GM12878 (cell line): ENCODE measurements around the gene PIEZO2. TPM values are rescaled to one million over a fixed set of nuclear protein-coding genes. Genes with fewer than 3 reads are reported as not detected.

ENCODE experiments used
- ATF7 ChIP-seq: fragments of 450-650 bp; IDR thresholded peaks from 2 replicates; pipeline ENCODE4 v1.6.1; 2016; ENCODE audit warnings: low read depth, mild to moderate bottlenecking
- BHLHE40 ChIP-seq, 2 experiments: fragments of 450-650 bp in 1 of 2; IDR thresholded peaks; 2 replicates each; pipeline ENCODE4 v1.6.1; 2011 to 2017; ENCODE audit warnings: low read depth in 2 of 2, borderline replicate concordance in 1 of 2, improper control_type of control experiment in 1 of 2, low read length in 1 of 2, mild to moderate bottlenecking in 1 of 2
- BMI1 ChIP-seq: fragments of 450-650 bp; IDR thresholded peaks from 2 replicates; pipeline ENCODE4 v1.6.1; 2016; ENCODE audit warnings: mild to moderate bottlenecking, moderate library complexity, borderline replicate concordance
- JUNB ChIP-seq: IDR thresholded peaks from 2 replicates; pipeline ENCODE4 v1.6.1; 2016; ENCODE audit warnings: antibody characterized with exemption, mild to moderate bottlenecking
- KAT2A ChIP-seq: conservative IDR thresholded peaks from 2 replicates; pipeline ENCODE4 v1.6.1; 2011; ENCODE audit warnings: low read depth, low read length; ENCODE audit not compliant: control insufficient read depth
- MLLT1 ChIP-seq: fragments of 450-650 bp; IDR thresholded peaks from 2 replicates; pipeline ENCODE4 v1.6.1; 2016; ENCODE audit warnings: mild to moderate bottlenecking
- PKNOX1 ChIP-seq: fragments of 450-650 bp; IDR thresholded peaks from 2 replicates; pipeline ENCODE4 v1.6.1; 2016; ENCODE audit warnings: mild to moderate bottlenecking
- POU2F2 ChIP-seq: IDR thresholded peaks from 3 replicates; pipeline ENCODE4 v1.6.1; 2011; ENCODE audit warnings: low read depth, mild to moderate bottlenecking, low read length, borderline replicate concordance
- RELB ChIP-seq: fragments of 450-650 bp; IDR thresholded peaks from 2 replicates; pipeline ENCODE4 v1.6.1; 2017; ENCODE audit warnings: low read depth, mild to moderate bottlenecking, moderate library complexity
- SIN3A ChIP-seq: IDR thresholded peaks from 2 replicates; pipeline ENCODE4 v1.6.1; 2012; ENCODE audit warnings: low read depth, low read length, improper control_type of control experiment
- SIX5 ChIP-seq: IDR thresholded peaks from 2 replicates; pipeline ENCODE4 v1.6.1; 2011; ENCODE audit warnings: mild to moderate bottlenecking, low read depth, low read length, moderate library complexity; ENCODE audit not compliant: severe bottlenecking
- SREBF1 ChIP-seq: IDR thresholded peaks from 2 replicates; pipeline ENCODE4 v1.6.1; 2012; ENCODE audit warnings: mild to moderate bottlenecking, low read length
- ZNF207 ChIP-seq: fragments of 450-650 bp; IDR thresholded peaks from 2 replicates; pipeline ENCODE4 v1.6.1; 2014; ENCODE audit warnings: antibody characterized with exemption, mild to moderate bottlenecking, borderline replicate concordance
- ZNF217 ChIP-seq: fragments of 450-650 bp; IDR thresholded peaks from 2 replicates; pipeline ENCODE4 v1.6.1; 2017; ENCODE audit warnings: antibody characterized with exemption, mild to moderate bottlenecking
- ZNF592 ChIP-seq: fragments of 450-650 bp; IDR thresholded peaks from 2 replicates; pipeline ENCODE4 v1.6.1; 2017; ENCODE audit warnings: mild to moderate bottlenecking, moderate library complexity
- polyA plus RNA-seq, 11 experiments: library from polyadenylated mRNA; depleted of rRNA in 4 of 11; unstranded in 6 of 11; stranded (reverse) in 5 of 11; fragments of >200 nt; fragmentation: Nextera tagmentation in 4 of 11; fragmentation: Illumina TruSeq in 1 of 11; extraction: Ambion mirVana in 4 of 11; extraction: Trizol in 1 of 11; gene quantifications; 1 replicate in 1 of 11; 2 replicates in 10 of 11; pipeline versions ENCODE4 v1.2.1 to v1.2.3, GENCODE V29; 2011 to 2016; ENCODE audit warnings: inconsistent platforms in 2 of 11, missing spikeins in 2 of 11, low read depth in 1 of 11
- total RNA-seq, 4 experiments: library from RNA; depleted of rRNA in 3 of 4; stranded (reverse); fragments of >200 nt in 3 of 4; fragmentation: Illumina TruSeq in 1 of 4; extraction: Trizol in 1 of 4; gene quantifications; 2 replicates each; pipeline versions ENCODE4 v1.2.1 to v1.2.3, GENCODE V29; 2013 to 2021

The PIEZO2 gene
- total and polyA plus RNA-seq, 10 of the 15 experiments (the other 5 are each of a cell fraction or from before 2014, with no cell fraction given) = 6.7 to 42.3 (median 27.4) TPM

GRCh38 chr18:10787293-10787901, 362.0 kb downstream of the PIEZO2 start (continued):
- peak; percentile 76 for TF ChIP-seq ATF7
- no peak for TF ChIP-seq SIX5
- TF ChIP-seq SIN3A = no peak
- no peak for TF ChIP-seq ZNF207
- no peak for TF ChIP-seq SREBF1
- no peak for TF ChIP-seq BMI1
- peak; percentile 69 for TF ChIP-seq PKNOX1
- peak; percentile 61; the same call in 1 of the 2 replicates for TF ChIP-seq ZNF592
- TF ChIP-seq ZNF217 = no peak
- no peak for TF ChIP-seq KAT2A
- TF ChIP-seq BHLHE40 (IDR thresholded peaks at IDR 0.05; ENCODE audit: borderline replicate concordance in 1 of 2, low read depth in 2 of 2, low read length in 1 of 2) = peak; percentile 24 to 68; a peak in 3 of 4 replicates
- TF ChIP-seq MLLT1 = peak; percentile 79
- TF ChIP-seq JUNB = peak; percentile 45
- TF ChIP-seq RELB = peak; percentile 56
- TF ChIP-seq POU2F2 = 0 out of 3 replicates have a peak, but pooled peaks have one; percentile 32
